ENCODE measurements around the gene ZNF526. TPM values are rescaled to one million over a fixed set of nuclear protein-coding genes. Genes with fewer than 3 reads are reported as not detected.

ZNF526 gene
- total RNA-seq, 1 donor from 2014 or later, result 20.0 TPM

GRCh38 chr19:42276284-42276683 lies 56.2 kb downstream of the ZNF526 start:
- intact Hi-C loops (cut with micrococcal nuclease), result no loop called here

- intact Hi-C loops (cut with micrococcal nuclease), result no loop called here
Observed at GRCh38 chr19:42276821-42277220, 56.7 kb downstream of the ZNF526 start.

Other genes with a start within 250 kb of the ZNF526 start
- gene ATP1A3, start 226.1 kb upstream of the ZNF526 start, total RNA-seq, result 2.3 and 2.5 TPM in 2 replicates
- gene GRIK5, start 150.1 kb upstream of the ZNF526 start, total RNA-seq, result 2.0 and 2.9 TPM in 2 replicates
- gene ZNF574, start 144.1 kb upstream of the ZNF526 start, total RNA-seq, result 14.2 and 14.6 TPM in 2 replicates
- 25.6 and 28.1 TPM in 2 replicates for gene POU2F2, start 87.9 kb upstream of the ZNF526 start, total RNA-seq
- gene DEDD2, start 2.6 kb upstream of the ZNF526 start, total RNA-seq, result 40.3 and 40.4 TPM in 2 replicates
- gene GSK3A, start 22.3 kb downstream of the ZNF526 start, total RNA-seq, result 49.1 and 49.4 TPM in 2 replicates
- 36.2 and 41.4 TPM in 2 replicates for gene ERF, start 34.8 kb downstream of the ZNF526 start, total RNA-seq
- 70.0 and 71.8 TPM in 2 replicates for gene CIC, start 48.9 kb downstream of the ZNF526 start, total RNA-seq
- 0.64 TPM in 2 replicates for gene PRR19, start 81.8 kb downstream of the ZNF526 start, total RNA-seq
- gene PAFAH1B3, start 82.3 kb downstream of the ZNF526 start, total RNA-seq, result 40.5 and 45.8 TPM in 2 replicates
- gene TMEM145, start 93.0 kb downstream of the ZNF526 start, total RNA-seq, result 0.77 TPM in 1 of 2 replicates, not detected in the other
- 4.2 and 5.0 TPM in 2 replicates for gene MEGF8, start 105.3 kb downstream of the ZNF526 start, total RNA-seq
- gene CNFN, start 170.0 kb downstream of the ZNF526 start, total RNA-seq, result 0.34 TPM in 1 of 2 replicates, not detected in the other
- 29.1 and 30.5 TPM in 2 replicates for gene LIPE, start 207.1 kb downstream of the ZNF526 start, total RNA-seq
- not detected in 2 replicates for gene CXCL17, start 222.6 kb downstream of the ZNF526 start, total RNA-seq

All from T-helper 2 cell treated with Interferon-gamma antibody and Interleukin-4, amounts not matched to agents 100 ng/mL and 5 ng/mL, for 36 hours (primary cell).